GM19328 (cell line): ENCODE measurements around the gene PARD3.
"Not testable (repeated sequence)": the region's sequence is repeated elsewhere in the genome, so short reads cannot be mapped to it uniquely, and the experiment has no call there.

Experiments
- ATAC-seq: cut with Tn5 transposase; IDR thresholded peaks from one replicate; pipeline ENCODE4 v1.9.1; 2021; ENCODE audit warnings: mild to moderate bottlenecking, moderate library complexity; ENCODE audit not compliant: unreplicated experiment

PARD3 gene

GRCh38 chr10:34800624-34801023 is 14.5 kb downstream of the PARD3 start:
- no peak for ATAC-seq

DNA sequence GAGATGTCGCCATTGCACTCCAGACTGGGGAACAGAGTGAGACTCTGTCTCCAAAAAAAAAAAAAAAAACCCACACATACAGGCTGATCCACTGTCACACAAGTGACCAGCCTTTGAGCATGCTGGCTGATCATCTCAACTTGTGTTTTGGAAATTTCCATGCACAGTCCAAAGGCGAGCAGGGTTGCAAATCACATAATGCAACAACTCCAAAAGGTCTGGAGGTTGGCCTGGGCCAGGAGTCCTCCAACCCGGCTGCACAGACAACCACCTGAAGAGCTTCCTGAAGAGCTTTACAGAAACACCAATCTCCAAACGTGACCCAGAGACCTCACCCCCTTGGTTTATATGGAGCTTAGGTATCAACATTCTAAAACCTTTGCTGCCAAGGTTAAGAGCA is 16.4 kb downstream of the PARD3 start:
- ATAC-seq: no peak

DNA sequence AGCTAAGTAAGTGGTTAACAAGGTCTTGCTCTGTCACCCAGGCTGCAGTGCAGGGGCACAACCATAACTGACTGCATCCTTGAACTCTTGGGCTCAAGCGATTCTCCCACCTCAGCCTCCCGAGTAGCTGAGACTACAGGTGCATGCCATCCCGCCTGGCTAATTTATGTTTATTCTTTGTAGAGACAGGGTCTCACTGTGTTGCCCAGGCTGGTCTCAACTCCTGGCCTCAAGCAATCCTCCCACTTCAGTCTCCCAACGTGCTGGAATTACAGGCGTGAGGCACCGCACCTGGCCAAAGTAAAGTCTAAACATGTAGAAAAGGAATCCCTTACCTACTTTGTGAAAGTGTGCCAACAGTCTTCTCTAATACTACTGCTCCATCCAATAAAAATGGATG is 17.9 kb downstream of the PARD3 start:
- no peak for ATAC-seq

GRCh38 chr10:34796133-34796532 is 19.0 kb downstream of the PARD3 start:
- no peak for ATAC-seq

- no peak for ATAC-seq
Observed at GRCh38 chr10:34795334-34795733, 19.8 kb downstream of the PARD3 start.

- no peak for ATAC-seq
Observed at GRCh38 chr10:34794835-34795234, 20.3 kb downstream of the PARD3 start.

- not testable (repeated sequence) for ATAC-seq
Observed at GRCh38 chr10:34793581-34793980, 21.5 kb downstream of the PARD3 start.

DNA sequence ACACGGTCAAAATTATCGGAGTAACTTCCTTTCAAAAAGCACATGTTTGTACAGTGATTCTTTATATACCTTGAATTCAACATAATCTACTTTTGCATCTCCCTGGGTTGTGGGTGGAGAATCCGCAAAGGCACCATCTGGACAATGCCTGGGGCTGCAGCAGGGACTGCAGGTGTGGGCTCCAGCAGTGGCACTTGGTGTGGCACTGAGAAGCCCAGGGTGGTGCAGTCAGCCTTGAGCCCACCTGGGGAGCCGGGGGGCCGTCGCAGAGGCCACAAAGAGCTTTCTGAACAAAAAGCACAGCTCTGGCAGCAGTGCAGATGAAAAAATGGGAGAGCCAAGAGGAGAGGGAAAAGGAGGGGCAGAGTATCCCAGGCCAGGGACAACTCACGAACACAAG is 22.2 kb downstream of the PARD3 start:
- no peak for ATAC-seq

GRCh38 chr10:34791947-34792346 is 23.1 kb downstream of the PARD3 start:
- ATAC-seq: no peak

DNA sequence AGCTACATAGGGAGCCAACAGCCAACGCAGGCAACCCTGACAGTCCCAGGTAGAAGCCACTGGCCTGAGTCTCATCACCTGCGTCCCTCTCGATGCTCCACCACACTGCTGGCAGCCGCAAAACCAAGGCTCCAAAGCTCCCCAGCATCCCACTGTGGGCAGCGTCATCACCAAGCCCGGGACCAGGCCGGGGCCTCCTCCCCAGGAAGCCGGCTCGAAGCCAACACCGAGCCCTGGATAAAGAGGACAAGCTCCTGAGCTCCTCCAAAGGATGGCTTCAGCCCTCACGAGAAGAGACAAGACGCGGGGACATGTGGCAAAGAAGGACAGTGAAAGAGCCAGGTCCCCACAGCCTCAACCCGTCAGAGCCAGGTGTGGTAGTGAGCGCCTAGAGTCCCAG is 23.9 kb downstream of the PARD3 start:
- no peak for ATAC-seq

DNA sequence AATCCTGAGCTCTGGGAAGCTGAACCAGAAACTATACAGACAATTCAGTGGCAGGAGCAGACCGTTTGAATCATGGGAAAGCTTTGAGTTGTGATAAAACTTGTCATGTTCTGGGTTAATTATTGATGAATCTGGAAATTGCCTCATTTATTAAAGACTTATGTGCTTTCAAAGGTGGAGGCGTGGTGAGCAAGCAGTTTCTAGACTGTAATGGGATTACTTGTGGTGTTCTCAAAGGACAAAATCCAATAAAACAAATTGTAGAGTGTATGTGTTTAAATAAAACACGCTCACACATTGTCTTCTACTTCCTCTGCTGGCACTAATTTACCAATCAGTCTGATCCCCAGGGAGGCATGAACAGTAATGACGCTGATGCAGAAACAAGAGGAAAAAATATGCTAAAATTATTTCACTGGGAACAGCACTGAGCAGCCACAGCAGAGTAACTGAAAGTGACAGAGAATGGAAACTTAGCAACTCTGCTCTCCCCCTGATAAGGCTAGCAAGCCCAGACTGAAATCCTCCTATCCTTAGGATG is 25.1 kb downstream of the PARD3 start:
- no peak for ATAC-seq

- no peak for ATAC-seq
Observed at GRCh38 chr10:34786464-34786863, 28.6 kb downstream of the PARD3 start.

GRCh38 chr10:34781711-34782110 is 33.4 kb downstream of the PARD3 start:
- no peak for ATAC-seq

- ATAC-seq: peak; percentile 76
Observed at GRCh38 chr10:34780818-34781380, 34.2 kb downstream of the PARD3 start.

DNA sequence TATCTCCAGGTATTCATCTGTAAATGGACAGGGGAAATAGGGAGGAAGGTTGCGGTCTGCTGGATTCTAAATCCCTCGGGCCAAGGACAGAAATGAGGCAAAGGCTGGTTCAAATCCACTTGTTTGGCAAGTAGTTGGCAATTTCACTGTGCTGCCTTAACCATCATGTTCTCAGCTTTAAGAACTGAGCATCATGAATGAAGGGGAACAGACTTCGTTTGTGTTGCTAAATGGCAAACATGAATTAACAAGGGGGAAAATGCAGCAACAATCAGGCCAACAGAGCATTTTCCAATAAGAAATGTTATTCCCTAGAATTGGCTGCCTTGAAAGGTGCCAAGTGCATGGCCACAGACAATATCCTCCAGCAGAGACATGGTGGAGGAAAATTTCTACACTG is 36.9 kb downstream of the PARD3 start:
- ATAC-seq: no peak

- no peak for ATAC-seq
Observed at GRCh38 chr10:34776090-34776690, 38.9 kb downstream of the PARD3 start.

DNA sequence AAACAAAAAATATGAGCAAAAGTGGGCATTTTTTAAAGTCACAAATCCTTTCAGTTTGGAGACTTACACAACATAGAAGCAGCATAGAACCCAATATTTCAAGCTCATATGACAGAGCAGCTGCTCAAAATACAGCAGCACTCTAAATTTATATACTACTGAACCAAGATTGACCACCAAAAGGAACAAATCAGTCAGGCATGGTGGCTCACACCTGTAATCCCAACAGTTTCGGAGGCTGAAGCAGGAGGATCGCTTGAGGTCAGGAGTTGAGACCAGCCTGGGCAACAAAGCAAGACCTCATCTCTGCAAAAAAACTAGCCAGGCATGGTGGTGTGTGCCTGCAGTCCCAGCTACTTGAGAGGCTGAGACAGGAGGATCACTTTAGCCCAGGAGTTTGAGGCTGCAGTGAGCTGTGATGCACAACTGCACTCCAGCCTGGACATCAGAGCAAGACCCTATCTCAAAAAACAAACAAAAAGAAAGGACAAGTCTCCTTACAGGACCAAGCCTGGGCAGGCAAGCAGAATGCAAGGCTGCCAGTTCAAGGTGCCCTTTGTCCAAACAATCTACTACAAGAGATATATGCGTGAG is 40.0 kb downstream of the PARD3 start:
- no peak for ATAC-seq

DNA sequence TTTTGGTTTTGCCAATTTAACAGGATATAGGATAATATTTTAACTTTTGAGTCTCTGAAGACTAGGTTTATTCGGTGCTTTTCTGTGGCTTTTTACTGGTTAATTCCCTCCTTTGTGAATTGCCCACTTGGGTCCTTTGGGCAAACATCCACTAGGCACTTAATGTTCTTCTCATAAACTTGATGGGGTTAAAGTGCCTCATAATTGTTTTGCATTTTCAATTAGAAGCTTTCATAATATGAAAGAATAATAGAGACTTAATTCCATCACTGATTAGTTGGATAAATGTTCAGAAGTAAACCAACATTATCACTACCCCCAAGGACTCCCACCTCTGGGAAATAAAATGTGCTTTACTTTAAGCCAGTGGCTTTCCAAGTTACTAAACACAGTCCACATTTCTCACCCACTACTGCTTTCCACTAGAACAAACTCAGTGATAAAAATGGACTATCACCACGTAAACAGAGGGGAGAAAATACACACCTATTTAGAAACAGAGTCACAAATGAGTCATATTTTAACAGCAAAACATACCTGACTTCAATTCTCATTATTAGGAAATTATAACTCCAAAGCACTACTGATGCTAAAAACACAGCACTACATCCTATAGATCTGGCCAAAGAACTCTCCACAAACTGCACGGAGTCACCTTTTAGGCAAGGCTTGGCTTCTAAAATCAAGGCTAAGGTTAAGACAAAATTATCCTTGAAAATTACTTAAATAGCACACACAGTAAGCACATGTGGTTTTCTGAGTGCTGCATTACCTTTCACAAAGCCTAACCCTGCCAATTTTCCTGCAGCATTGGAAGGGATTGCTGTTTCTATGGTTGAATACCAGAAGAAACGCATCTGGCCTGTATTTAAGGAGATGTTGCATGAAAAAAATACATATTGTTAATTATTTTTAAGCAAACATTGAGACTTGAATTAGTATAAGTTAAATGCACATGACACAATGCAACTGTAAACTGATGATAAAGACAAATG is 41.2 kb downstream of the PARD3 start:
- no peak for ATAC-seq

DNA sequence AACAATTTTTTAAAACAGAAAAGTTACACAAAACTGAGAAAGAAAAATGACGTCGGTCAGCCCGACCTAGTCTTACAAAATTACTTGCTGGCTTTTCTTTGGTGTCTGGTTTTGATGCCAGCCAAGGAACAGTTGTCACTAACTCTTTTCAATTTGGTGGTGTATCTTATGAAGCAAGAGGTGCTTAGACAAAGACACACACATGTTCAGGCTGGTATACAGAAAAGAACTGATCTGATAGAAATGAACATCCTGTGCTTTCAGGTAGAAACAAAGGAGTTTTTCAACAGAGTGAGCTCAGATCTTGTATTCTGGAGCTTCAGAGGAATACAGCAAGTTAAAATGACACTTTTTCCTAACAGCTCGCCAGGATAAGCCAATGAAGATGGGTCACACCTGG is 43.6 kb downstream of the PARD3 start:
- no peak for ATAC-seq

DNA sequence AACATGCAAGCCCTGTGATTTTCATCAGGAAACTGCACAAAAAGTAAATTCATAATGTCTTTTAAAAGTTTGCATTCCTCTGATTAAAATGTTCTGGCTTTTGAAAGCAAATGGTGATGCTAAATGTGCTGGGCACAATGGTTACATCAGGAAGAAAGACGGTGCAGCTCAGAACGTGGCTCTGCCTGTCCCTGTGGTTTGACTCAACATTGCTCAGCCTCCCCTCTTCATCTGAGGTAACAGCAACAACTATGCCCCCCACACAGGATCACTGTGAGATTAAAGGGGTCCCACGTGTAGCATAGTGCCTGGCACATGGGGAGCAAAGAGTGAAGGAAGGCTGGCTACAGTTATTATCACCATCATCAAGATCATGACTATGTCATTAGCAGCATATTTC is 44.0 kb downstream of the PARD3 start:
- no peak for ATAC-seq

DNA sequence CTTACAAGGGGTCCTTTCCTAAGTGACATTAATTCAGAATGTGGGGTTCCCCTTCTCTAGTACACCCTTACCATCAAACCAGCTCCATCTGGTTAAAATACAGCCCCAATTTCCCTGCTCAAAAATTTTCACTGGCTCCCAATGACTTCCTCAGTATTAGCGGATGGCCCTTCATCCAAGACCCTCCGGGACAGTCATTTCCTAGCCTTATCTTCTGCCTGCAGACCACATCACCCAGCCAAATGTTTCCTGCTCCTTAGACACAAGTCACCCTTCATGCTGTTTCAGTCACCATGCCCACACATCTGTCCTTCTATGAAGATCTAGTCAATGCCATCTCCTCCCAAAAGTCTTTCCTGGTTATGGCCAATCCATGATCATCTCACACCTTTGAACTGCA is 45.2 kb downstream of the PARD3 start:
- ATAC-seq: no peak
